Measurements from ENCODE around the gene EIF4B.

The EIF4B gene

GRCh38 chr12:53059434-53060063 is 53.3 kb downstream of the EIF4B start:
- DNase-seq (ENCODE audit: low read depth), result no peak

DNA sequence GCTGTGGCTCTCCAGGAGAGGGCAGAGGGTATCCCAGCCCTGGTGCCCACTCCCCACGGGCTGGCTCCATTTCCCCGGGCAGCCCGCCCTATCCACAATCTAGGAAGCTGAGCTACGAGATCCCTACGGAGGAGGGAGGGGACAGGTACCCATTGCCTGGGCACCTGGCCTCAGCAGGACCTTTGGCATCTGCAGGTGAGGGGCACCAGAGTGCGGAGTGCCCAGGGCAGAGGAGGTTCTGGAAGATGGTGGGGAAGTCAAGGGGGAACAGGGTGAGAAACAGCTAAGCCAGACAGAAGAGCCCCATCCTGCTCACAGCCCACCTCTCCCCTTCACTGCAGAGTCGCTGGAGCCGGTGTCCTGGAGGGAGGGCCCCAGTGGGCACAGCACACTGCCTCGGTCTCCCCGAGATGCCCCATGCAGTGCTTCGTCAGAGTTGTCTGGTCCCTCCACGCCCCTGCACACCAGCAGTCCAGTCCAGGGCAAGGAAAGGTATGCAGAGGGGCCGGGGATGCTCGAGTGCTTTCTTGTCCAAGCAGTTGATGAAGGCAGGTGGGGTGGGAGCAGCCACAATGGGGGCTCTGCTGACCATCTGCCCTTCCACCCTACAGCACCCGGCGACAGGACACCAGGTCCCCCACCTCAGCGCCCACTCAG is 53.9 kb downstream of the EIF4B start:
- no peak for DNase-seq (ENCODE audit: low read depth)

- DNase-seq (ENCODE audit: low read depth), result no peak
These were observed 54.5 kb downstream of the EIF4B start for GRCh38 chr12:53060721-53061276.

GRCh38 chr12:53061404-53062010 is 55.3 kb downstream of the EIF4B start:
- DNase-seq (ENCODE audit: low read depth), result no peak

DNA sequence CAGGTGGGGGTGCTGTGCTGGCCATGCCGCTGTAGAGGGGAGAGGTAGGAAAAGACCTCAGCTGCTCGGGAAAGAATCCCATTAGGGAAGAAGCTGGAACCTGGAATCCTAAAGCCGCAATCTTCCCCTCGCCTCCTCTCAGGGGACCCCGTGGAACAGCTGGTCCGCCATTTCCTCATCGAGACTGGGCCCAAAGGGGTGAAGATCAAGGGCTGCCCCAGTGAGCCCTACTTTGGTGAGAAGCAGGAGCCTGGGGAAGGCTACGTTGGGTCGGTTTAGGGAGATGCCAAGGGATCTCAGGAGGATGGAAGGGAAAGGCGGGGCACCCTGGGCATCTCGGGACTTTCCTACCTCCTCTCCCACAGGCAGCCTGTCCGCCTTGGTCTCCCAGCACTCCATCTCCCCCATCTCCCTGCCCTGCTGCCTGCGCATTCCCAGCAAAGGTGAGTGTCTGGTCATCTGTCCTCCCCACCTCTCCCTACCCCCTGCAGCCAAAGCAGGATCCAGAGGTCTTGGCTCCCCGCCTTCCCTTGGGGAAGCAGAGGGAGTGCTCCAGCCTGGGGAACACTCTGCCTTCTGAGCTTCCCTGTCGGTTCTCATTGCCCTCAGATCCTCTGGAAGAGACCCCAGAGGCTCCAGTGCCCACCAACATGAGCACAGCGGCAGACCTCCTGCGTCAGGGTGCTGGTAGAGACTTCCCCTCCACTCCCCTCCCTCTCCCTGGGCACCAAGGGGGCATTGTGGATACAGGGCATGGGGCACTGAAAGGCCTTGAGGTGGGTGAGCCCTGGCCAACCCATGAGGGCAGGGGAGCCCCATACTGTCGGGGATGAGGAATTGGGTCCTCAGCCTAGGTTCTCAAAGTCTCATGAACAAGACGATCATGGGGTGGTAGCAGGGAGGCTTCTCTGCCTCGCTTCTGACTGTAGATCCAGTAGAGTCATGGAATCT is 56.0 kb downstream of the EIF4B start:
- no peak for DNase-seq (ENCODE audit: low read depth)

DNA sequence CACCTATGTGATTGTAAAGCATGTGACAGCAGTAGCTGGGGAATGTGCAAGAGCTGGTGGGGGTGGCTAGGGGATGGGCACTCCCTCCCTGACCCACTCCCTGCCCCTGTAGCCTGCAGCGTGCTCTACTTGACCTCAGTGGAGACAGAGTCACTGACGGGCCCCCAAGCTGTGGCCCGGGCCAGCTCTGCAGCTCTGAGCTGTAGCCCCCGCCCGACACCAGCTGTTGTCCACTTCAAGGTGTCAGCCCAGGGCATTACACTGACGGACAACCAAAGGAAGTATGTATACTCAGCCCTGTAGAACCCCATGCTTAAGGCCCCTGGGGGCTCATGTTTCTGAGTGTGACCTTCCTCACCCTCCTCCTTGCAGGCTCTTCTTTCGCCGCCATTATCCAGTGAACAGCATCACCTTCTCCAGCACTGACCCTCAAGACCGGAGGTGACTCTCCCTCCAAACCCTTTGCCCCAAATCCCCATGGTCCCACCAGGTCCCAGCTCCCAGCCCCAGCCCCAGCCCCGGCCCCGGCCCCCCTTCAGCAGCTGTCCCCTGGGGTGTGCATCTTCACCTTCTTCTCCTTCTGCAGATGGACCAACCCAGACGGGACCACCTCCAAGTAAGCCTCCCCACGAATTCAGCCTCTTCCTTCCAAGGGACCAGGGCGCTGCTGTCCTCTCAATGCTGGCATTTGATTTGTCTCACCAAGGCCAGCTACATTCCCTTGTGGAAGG is 56.9 kb downstream of the EIF4B start:
- no peak for DNase-seq (ENCODE audit: low read depth)

DNA sequence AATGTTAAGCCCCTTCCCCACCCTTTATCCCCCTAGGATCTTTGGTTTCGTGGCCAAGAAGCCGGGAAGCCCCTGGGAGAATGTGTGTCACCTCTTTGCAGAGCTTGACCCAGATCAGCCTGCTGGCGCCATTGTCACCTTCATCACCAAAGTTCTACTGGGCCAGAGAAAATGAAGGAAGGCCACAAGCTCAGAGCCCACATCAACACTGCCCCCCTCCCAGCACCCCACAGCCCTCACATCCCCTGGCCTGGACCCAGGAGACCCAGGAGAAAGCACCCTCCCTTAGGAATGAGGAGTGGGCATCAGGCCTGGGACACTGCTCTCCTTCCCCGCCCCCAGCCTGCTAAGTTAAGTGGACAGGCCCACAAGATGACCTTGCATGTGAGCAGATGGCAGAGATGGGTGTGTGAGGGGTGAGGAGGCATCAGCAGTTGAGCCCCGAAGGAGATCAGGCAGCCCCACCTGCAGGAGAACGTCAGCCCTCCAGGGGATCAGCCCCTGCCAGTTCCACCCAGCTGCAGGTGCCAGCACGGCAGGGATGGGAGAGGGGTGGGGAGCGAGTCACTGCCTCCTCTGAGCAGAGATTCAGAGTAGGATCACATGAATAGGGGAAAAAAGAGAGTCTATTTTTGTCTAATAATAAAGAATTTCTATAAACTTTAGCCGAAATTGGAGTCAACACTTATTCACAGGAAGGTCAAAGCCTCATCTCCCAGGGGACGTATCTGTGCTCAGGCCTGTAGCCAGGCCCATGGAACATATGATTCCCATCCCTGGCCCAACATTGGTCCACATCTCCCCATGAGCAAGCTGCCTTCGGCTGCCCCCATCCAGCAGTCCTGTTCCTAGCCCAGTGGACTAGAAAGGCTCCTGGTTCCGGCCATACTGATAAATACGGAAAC is 57.7 kb downstream of the EIF4B start:
- no peak for DNase-seq (ENCODE audit: low read depth)

DNA sequence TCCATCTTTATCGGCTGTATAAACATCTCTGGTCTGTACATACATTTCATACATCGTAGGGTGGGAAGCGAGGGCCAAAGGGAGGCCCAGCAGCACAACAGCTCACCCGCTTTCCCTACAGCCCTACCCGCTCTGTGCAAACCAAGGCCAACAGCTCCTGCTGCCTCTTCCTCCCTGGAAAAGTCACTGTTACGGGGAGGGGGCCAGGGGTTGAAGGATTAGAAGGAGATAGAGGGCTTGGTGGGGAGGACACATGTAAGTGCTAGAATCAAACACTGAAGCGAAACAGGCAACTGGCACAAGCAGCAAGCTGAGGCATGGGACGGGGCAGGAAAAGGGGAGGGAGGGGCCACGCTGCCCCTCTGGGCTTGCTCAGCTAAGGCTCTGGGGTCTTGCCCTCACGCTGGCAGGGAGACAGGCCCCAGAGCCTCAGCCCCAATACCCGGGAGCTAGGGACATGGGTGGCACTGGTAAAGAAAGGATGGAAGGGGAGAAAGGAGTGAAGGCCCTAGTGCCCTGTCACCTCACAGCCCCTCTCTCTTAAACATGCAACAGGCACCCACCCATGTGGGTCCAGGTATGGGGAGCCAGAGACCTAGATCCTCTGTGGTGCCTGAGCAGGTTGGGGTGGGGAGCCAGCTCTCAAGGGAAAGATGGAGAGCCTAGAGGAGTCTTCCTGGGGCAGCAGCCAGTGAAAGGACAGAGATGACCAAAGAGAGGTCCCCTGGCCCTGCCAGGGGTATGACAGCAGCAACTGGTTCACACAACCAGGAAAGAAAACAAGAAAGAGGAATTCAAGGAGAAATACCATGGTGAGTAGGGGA is 58.6 kb downstream of the EIF4B start:
- no peak for DNase-seq (ENCODE audit: low read depth)

DNA sequence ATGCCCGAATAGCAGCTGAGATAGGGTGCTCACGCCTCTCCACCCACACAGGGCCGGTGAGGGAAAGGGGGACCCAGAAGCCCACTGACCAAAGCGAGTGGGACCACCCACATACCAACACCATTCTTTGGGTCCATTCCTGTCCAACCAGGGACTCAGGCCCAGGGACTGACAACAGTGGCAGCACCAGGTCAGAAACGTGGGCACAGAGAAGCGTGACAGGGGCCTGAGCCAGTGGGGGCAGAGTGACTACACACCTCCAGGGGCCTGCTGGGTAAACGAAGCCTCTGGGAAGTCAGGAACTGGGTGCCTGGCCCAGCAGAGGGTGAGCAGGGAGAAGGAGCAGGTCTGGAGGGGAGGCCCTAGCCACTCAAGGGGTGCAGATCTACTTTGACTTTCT is 59.2 kb downstream of the EIF4B start:
- no peak for DNase-seq (ENCODE audit: low read depth)

DNA sequence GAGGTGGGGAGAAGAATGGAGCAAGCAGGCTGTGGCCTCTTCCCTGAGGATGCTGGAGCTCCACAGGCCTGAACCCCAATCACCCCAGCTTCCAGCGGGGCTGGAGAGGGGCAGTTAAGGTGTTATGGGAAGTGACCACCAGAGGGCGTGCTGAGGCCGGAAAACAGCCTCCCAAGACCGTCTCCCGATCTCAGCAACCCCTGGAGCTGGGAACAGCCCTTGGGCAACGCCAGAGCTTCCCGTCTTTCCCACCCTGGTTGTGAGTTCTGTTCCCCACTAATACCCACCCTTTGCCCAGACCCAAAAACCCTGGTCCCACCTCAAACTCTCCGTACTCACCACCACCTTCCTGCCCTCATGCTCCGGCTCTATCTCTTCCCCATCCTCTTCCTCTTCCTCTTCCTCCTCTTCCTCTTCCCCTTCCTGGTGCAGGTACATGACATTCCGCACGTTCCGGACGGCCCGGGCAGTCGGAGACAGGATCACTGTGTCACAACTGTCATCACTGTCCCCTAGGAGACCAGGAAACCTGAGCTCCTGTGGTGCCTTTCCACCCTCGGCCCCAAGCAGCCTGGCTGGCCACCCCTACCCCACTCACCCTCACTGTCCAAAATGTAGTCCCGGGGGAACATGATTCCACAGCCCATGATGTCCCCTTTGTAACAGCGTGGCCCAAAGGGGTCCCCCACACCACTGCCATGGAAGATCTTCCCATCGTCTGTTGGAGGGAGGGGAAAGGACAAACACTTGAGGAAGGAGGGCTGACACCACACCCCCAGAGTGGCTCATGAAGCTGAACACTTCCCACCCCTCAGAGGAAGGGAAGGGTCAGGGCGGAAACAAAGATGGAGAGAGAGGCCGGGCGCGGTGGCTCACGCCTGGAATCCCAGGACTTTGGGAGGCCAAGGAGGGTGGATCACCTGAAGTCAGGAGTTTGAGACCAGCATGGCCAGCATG is 60.0 kb downstream of the EIF4B start:
- peak; percentile 25 for DNase-seq (ENCODE audit: low read depth)

GRCh38 chr12:53067074-53067992 is 61.1 kb downstream of the EIF4B start:
- DNase-seq (ENCODE audit: low read depth), result no peak

- no peak for DNase-seq (ENCODE audit: low read depth)
These were observed 61.9 kb downstream of the EIF4B start for GRCh38 chr12:53067993-53068770.

- DNase-seq (ENCODE audit: low read depth), result no peak
These were observed 62.7 kb downstream of the EIF4B start for GRCh38 chr12:53068811-53069585.

DNA sequence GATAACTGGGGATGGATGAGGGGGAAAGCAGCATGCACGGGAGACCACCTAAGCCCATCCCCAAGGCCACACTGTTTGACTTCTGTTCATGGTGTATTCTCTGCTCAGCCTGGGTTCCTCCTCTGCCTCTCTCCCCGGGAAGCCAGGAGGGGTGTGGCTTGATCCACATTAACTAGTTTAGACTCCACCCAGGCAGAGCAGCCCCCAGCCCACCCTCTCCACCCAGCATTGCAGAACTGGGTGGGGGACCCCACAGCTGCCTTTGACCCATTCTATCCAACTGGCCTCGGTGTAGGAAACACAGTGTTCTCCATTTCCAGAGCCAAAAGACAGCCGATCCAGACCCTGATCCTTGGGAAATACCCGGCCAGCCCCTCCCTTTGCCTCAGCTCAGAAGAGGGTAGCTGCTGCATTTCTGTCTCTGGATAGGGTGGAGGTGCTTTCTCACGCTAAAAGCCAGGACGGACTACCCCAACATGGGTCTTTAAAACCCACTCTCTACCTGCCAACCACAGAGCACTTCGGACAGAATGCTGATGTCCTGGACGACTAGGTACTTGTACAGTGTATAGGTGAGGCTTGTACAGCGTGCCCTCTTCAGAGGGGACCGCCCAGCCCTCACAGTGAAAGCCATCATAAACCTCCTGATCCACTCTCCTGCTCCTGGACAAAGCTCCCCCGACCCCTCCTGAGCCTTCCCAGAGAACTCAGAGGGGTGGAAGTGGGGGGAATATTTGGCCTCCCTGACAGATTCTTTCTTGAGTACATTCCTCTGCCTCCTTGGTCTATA is 63.6 kb downstream of the EIF4B start:
- no peak for DNase-seq (ENCODE audit: low read depth)
